Measurements from ENCODE around the gene SERHL2.
"Not testable (repeated sequence)": the region's sequence is repeated elsewhere in the genome, so short reads cannot be mapped to it uniquely, and the experiment has no call there.

DNA sequence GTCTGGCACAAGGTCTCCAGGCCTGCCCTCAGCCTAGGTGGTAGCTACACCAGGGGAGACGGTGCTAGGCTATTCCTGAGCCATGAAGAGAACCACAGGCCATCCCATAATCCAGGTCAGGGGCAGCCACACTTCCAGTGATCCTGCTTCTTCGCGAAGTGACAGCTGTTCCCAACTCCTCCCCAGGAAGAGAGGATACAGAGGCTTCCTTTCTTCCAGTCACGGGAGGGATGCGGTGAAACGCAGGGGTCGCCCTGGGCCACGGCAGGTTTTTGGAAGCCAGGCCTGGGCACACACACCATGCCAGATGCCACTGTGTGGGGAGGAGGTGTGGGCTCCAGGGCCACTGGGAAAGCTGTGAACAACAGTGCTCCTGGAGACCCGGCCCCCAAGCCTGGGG is 23.4 kb downstream of the SERHL2 start:
- TF ChIP-seq EZH2 (IDR thresholded peaks at IDR 0.05; ENCODE audit: insufficient read depth, poor library complexity, severe bottlenecking); EZH2phosphoT487 (IDR thresholded peaks at IDR 0.05; ENCODE audit: insufficient read depth, low read depth): not testable (repeated sequence)
